ENCODE results near the gene ONECUT2. TPM values are rescaled to one million over a fixed set of nuclear protein-coding genes. Genes with fewer than 3 reads are reported as not detected.
A peak's percentile ranks its signal among the peaks of the same experiment; 100 is the strongest.

The ONECUT2 gene
- total RNA-seq, 1 experiment from 2014 or later = 0.48 TPM

DNA sequence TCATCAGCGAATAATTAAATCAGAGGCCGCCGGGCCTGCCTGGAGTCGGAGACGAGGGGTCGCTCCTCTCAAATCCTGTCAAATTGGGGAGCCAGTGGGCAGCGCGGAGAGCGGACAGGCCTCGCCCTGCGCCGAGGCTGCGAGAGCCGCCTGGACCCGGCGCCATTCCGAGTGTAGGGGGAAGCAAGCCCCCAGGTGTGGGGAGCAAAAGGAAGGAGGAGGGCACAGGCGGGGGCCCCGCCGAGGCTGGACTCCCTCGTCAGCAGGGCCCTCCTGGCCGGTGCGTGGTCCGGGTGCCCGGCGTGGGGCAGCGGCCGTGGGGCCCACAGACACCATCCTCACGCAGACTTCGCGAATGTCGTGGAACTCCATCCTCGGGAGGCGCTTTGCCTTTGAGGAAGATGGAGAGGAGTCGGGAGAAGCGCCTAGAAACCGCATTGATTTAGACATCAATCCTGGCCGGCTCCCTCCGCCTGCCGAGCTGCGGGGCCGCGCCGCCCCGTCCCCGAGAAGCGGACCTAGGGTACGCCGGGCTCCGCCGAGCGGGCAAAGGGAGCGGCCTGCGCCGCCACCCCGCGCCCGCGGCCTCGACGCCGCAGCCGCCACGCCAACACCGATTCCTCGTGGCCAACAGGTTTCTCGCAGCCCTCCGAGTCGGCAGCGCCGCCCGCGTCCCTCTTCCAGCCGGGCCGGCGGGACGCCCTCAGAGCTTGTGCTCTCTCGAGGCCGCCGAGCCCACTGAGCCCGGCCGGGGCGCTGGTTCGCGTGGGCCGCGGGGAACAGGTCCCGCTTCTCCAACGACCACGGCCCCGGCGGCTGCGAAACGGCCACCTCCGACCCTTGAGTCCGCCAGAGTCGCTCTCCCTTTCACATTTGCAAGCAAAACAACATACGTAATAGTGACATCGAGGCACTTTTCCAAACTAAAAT, 6.7 kb upstream of the ONECUT2 start:
- Histone ChIP-seq H3K14ac (ENCODE audit: insufficient read depth, low read length) (no peak overlapping the region; the same call in 1 of the 2 replicates), H3K27ac (ENCODE audit: insufficient read length, low read depth, low read length) (no peak overlapping the region), H2BK12ac (ENCODE audit: insufficient read length, low read depth, low read length) (no peak overlapping the region), H2BK5ac (ENCODE audit: insufficient read length, low read length) (no peak overlapping the region), H3K23ac (ENCODE audit: insufficient read length, low read depth, low read length) (no peak overlapping the region), H2BK20ac (ENCODE audit: low read depth, low read length, poor library complexity, severe bottlenecking) (no peak overlapping the region), H2BK15ac (ENCODE audit: low read depth, low read length) (no peak overlapping the region), H3K4me2 (ENCODE audit: insufficient read depth, insufficient read length, low read length) (peak overlapping the region; percentile 62), H3K56ac (ENCODE audit: insufficient read length, low read depth, low read length) (no peak overlapping the region), H4K8ac (replicated peaks; ENCODE audit: insufficient read length, low read depth, low read length) (no peak overlapping the region), H3K9ac (ENCODE audit: extremely low read depth, insufficient read length, low read length) (no peak overlapping the region), H3K4ac (ENCODE audit: low read depth, low read length) (no peak overlapping the region), H3T11ph (ENCODE audit: low read length) (no peak overlapping the region), H2AK5ac (ENCODE audit: insufficient read length, low read length) (no peak overlapping the region), H3K79me2 (ENCODE audit: insufficient read depth, low read length) (no peaks in the 10 kb centered on the region), H3K27me3 (ENCODE audit: insufficient read depth, low read length) (peaks cover 49% of the 10 kb centered on the region), H3K18ac (ENCODE audit: insufficient read length, low read depth, low read length) (no peak overlapping the region), H3K4me1 (ENCODE audit: insufficient read depth, low read length) (0 out of 2 replicates have a peak, but pooled peaks cover 2% of the 10 kb centered on the region), H4K20me1 (ENCODE audit: control insufficient read depth, insufficient read depth, insufficient read length) (no peaks in the 10 kb centered on the region), H3K9me3 (ENCODE audit: control insufficient read depth, low read depth, low read length) (no peaks in the 10 kb centered on the region), H3K79me1 (ENCODE audit: insufficient read depth, low read depth, low read length, poor library complexity, severe bottlenecking) (no peaks in the 10 kb centered on the region), H4K5ac (ENCODE audit: insufficient read length, low read depth, low read length) (no peak overlapping the region), H4K91ac (ENCODE audit: insufficient read length, low read depth, low read length) (no peak overlapping the region), H3K23me2 (ENCODE audit: insufficient read length, low read depth, low read length, poor library complexity, severe bottlenecking) (peaks cover 21% of the 10 kb centered on the region), H2AFZ (ENCODE audit: low read length) (no peak overlapping the region), H2BK120ac (ENCODE audit: low read depth, low read length, poor library complexity, severe bottlenecking) (no peak overlapping the region)
- no peak for DNase-seq
- WGBS (ENCODE audit: extremely low coverage, insufficient read length, low lambda C conversion rate) = no CpG with 5 or more reads among the region's 99 CpGs
- peak overlapping the region; percentile 61 to 77 for H3K4me3 Mint-ChIP-seq
- H3K4me1 Mint-ChIP-seq = peaks cover 32 to 44% of the 10 kb centered on the region in 2 experiments
- no peak for TF ChIP-seq CTCF (conservative IDR thresholded peaks at IDR 0.05)
- no peaks in the 10 kb centered on the region; a peak in 1 of 5 replicates for H3K9me3 Mint-ChIP-seq
- no peak overlapping the region for H3K27ac Mint-ChIP-seq
- no peaks in the 10 kb centered on the region; a peak in 1 of 7 replicates for H3K36me3 Mint-ChIP-seq (ENCODE audit: insufficient read depth in 1 of 3, low read depth in 3 of 3)
- H3K27me3 Mint-ChIP-seq (ENCODE audit: low read depth) = peaks cover 94% of the 10 kb centered on the region

All from H9 (cell line).